Aorta (tissue), 5 donors: Measurements from ENCODE around the gene HS3ST6. TPM values are rescaled to one million over a fixed set of nuclear protein-coding genes. Genes with fewer than 3 reads are reported as not detected.
A peak's percentile ranks its signal among the peaks of the same experiment; 100 is the strongest.
"Not testable (repeated sequence)": the region's sequence is repeated elsewhere in the genome, so short reads cannot be mapped to it uniquely, and the experiment has no call there.

Source experiments
- ATAC-seq: fragments of 200-7000 bp; cut with Tn5 transposase; one replicate; pipeline ENCODE4 v1.9.1; 2022; ENCODE audit warnings: moderate library complexity; ENCODE audit not compliant: low FRiP score
- DNase-seq, 2 donors: peaks; one replicate each; pipeline ENCODE4 v3.0.0-alpha.2; 2020
- H3K27ac ChIP-seq, 2 donors: one replicate each; pipeline ENCODE4 v1.5.1; 2013; ENCODE audit warnings: low read length in 2 of 2, mild to moderate bottlenecking in 2 of 2, moderate library complexity in 2 of 2, control low read depth in 1 of 2, inconsistent platforms in 1 of 2, low read depth in 1 of 2
- H3K27me3 ChIP-seq, 2 donors: one replicate each; pipeline ENCODE4 v1.6.1; 2013; ENCODE audit warnings: control low read depth in 1 of 2, low read length in 1 of 2, mild to moderate bottlenecking in 1 of 2, moderate library complexity in 1 of 2; ENCODE audit not compliant: insufficient read depth in 2 of 2, control insufficient read depth in 1 of 2
- H3K36me3 ChIP-seq, 2 donors: one replicate each; pipeline ENCODE4 v1.6.1; 2013; ENCODE audit warnings: control low read depth in 1 of 2, low read length in 1 of 2, mild to moderate bottlenecking in 1 of 2; ENCODE audit not compliant: insufficient read depth in 2 of 2, control insufficient read depth in 1 of 2
- H3K4me1 ChIP-seq, 2 donors: one replicate each; pipeline ENCODE4 v1.6.1; 2013; ENCODE audit warnings: low read length in 2 of 2, control low read depth in 1 of 2, mild to moderate bottlenecking in 1 of 2, moderate library complexity in 1 of 2; ENCODE audit not compliant: insufficient read depth in 2 of 2, control insufficient read depth in 1 of 2
- H3K4me3 ChIP-seq, 2 donors: one replicate each; pipeline ENCODE4 v1.5.1; 2013; ENCODE audit warnings: low read length in 2 of 2, control low read depth in 1 of 2, mild to moderate bottlenecking in 1 of 2
- H3K9me3 ChIP-seq: one replicate; pipeline ENCODE4 v1.6.1; 2013; ENCODE audit warnings: mild to moderate bottlenecking, low read length; ENCODE audit not compliant: control insufficient read depth
- WGBS, 2 donors: extraction: QIAGEN DNeasy Blood & Tissue Kit; methylation state at CpG; one replicate each; pipeline ENCODE4 v1.1.7; 2013; 5-methylcytosine and 5-hydroxymethylcytosine counted together
- intact Hi-C, 2 donors: fragments of 100-400 bp; cut with DNase I; formaldehyde crosslinking; loops; one replicate each; pipeline versions ENCODE4 v1.14.2 to v1.15.0; 2022
- polyA plus RNA-seq, 2 donors: library from polyadenylated mRNA; stranded (reverse); fragments of 200-250 nt; gene quantifications; one replicate each; pipeline ENCODE4 v1.2.3, GENCODE V29; 2013
- total RNA-seq, 2 donors: library from RNA; stranded (reverse); fragmentation: NEBNext Ultra II Directional; extraction: Animal tissue kit (Norgen Biotek cat#: 25700); gene quantifications; one replicate each; pipeline ENCODE4 v1.2.1, GENCODE V29; 2021
- donor health status: healthy with polysubstance abuse.
- donor health status: Bipolar disorder and iron deficiency.
- donor health status: DM: no; HTN: no; CAD: no.
- donor health status: DM: no; HTN: no; CAD: no.
- donor health status: DM: yes; HTN: yes; CAD: no.

The HS3ST6 gene
- total and polyA plus RNA-seq, 4 donors: 1.1 TPM; not detected in 3

DNA sequence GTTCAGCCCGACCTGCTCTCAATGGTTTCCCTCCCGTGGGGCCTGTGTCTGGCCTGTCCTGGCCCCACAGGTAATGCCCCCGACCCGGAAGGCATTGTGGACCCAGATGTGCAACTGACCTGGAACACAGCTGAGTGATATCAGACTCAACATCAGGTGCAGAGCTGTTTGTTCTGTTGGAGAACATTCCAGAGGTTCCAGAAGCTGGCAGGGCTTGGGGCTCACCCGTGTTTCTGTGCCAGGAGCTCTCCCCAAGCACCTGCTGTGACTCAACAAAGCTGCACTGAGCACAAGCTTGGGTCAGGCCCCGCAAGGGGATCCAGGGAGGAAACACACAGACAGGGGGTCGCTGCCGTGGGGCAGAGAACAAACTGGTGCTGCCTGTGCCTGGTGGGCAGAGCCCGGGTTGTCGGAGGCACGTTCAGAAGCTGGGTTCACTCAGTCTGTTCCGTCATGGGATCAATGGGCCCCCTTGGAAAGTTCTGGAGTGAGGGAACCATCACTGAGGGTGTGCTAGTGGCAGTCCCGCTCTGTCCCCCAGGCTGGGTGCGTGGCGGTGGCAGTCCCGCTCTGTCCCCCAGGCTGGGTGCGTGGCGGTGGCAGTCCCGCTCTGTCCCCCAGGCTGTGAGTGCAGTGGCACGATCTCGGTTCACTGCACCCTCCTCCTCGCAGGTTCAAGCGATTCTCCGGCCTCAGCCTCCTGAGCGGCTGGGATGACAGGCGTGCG, 22.1 kb downstream of the HS3ST6 start:
- Histone ChIP-seq H3K27ac (no peak overlapping the region), H3K36me3 (no peaks in the 10 kb centered on the region), H3K4me3 (no peak overlapping the region), H3K27me3 (no peaks in the 10 kb centered on the region), H3K9me3 (no peaks in the 10 kb centered on the region), H3K4me1 (no peaks in the 10 kb centered on the region)
- DNase-seq (no peak), ATAC-seq (peak; percentile 38)
- 76 to 80% methylated on average over 27 of the region's 27 CpGs for WGBS, 2 donors
- intact Hi-C loops: no loop called here

GRCh38 chr16:1895068-1895467, 23.1 kb downstream of the HS3ST6 start:
- intact Hi-C loops: no loop called here
- no peak overlapping the region for H3K4me3 ChIP-seq
- WGBS, 2 donors: 81 to 88% methylated on average over 3 to 5 of the region's 5 CpGs
- H3K27me3 ChIP-seq: no peaks in the 10 kb centered on the region
- H3K36me3 ChIP-seq: no peaks in the 10 kb centered on the region
- ATAC-seq: no peak
- no peaks in the 10 kb centered on the region for H3K9me3 ChIP-seq
- no peak for DNase-seq
- H3K4me1 ChIP-seq: no peaks in the 10 kb centered on the region
- no peak overlapping the region for H3K27ac ChIP-seq

- intact Hi-C loops: no loop called here
- ATAC-seq: no peak
- Histone ChIP-seq H3K27me3 (no peaks in the 10 kb centered on the region), H3K9me3 (no peaks in the 10 kb centered on the region), H3K4me1 (no peaks in the 10 kb centered on the region), H3K27ac (no peak overlapping the region), H3K36me3 (no peaks in the 10 kb centered on the region), H3K4me3 (no peak overlapping the region)
- no peak for DNase-seq
- 42% methylated on average over 4 of the region's 4 CpGs for WGBS, 2 donors
Measured at GRCh38 chr16:1890708-1891050, 27.5 kb downstream of the HS3ST6 start.

GRCh38 chr16:1890024-1890707, 28.0 kb downstream of the HS3ST6 start:
- ATAC-seq (no peak), DNase-seq (peak in 1 of 2 donors; percentile 27)
- Histone ChIP-seq H3K27ac (no peak overlapping the region), H3K4me3 (no peak overlapping the region), H3K4me1 (no peaks in the 10 kb centered on the region), H3K36me3 (no peaks in the 10 kb centered on the region), H3K27me3 (no peaks in the 10 kb centered on the region), H3K9me3 (no peaks in the 10 kb centered on the region)
- WGBS, 2 donors: 66 to 68% methylated on average over 16 of the region's 16 CpGs
- intact Hi-C loops: no loop called here

DNA sequence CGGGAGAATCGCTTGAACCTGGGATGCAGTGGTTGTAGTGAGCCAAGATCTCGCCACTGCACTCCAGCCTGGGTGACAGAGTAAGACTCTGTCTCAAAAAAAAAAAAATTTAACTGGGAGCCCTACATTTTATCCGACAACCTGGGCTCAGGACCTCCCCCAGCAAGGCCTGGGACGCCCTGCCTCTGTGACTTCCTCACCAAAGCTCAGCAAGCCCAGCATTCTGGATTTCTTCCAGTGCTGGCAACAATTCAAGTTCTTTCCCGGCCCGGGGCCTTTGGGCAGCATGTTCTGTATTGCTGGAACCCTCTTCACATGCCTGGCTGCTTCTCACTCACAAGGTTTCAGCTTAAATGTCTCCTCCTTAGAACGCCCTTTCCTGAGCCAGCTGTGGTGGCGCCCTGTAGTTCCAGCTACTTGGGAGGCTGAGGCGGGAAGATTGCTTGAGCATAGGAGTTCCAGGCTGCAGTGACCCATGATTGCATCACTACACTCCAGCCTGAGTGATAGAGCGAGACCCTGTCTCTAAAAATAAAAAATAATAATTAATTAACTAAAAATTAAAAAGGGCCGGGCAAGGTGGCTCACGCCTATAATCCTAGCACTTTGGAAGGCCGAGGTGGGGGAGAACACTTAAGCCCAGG, 30.4 kb downstream of the HS3ST6 start:
- H3K27me3 ChIP-seq: no peaks in the 10 kb centered on the region
- ATAC-seq (no peak), DNase-seq (peak in 1 of 2 donors; percentile 36)
- WGBS, 2 donors: 73 to 75% methylated on average over 14 of the region's 14 CpGs
- intact Hi-C loops: no loop called here
- H3K9me3 ChIP-seq: no peaks in the 10 kb centered on the region
- no peaks in the 10 kb centered on the region for H3K36me3 ChIP-seq
- no peaks in the 10 kb centered on the region for H3K4me1 ChIP-seq
- H3K4me3 ChIP-seq: no peak overlapping the region
- no peak overlapping the region for H3K27ac ChIP-seq

- intact Hi-C loops: no loop called here
- no peaks in the 10 kb centered on the region for H3K4me1 ChIP-seq
- ATAC-seq: no peak
- no peak overlapping the region for H3K4me3 ChIP-seq
- 69 to 73% methylated on average over 5 of the region's 5 CpGs for WGBS, 2 donors
- no peak for DNase-seq
- no peak overlapping the region for H3K27ac ChIP-seq
- no peaks in the 10 kb centered on the region for H3K9me3 ChIP-seq
- no peaks in the 10 kb centered on the region for H3K36me3 ChIP-seq
- H3K27me3 ChIP-seq: no peaks in the 10 kb centered on the region
Measured at GRCh38 chr16:1884889-1885288, 33.3 kb downstream of the HS3ST6 start.

- DNase-seq: no peak
- Histone ChIP-seq H3K4me1 (no peaks in the 10 kb centered on the region), H3K9me3 (no peaks in the 10 kb centered on the region), H3K36me3 (no peaks in the 10 kb centered on the region), H3K27me3 (no peaks in the 10 kb centered on the region), H3K27ac (no peak overlapping the region), H3K4me3 (no peak overlapping the region)
- intact Hi-C loops: no loop called here
- no peak for ATAC-seq
- 60 to 64% methylated on average over 13 of the region's 13 CpGs for WGBS, 2 donors
Measured at GRCh38 chr16:1884155-1884760, 34.0 kb downstream of the HS3ST6 start.

DNA sequence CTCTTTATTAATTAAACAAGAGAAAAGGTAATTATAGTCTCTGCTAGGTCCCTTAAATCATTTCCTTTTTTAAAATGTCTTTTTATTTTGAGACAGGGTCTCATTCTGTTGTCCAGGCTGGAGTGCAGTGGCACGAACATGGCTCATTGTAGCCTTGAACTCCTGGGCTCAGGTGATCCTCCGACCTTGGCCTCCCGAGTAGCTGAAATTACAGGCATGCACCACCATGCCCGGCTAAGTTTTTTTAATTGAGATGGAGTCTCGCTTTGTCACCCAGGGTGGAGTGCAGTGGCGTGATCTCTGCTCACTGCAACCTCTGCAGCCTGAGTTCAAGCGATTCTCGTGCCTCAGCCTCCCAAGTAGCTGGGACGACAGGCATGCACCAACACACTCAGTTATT, 37.0 kb downstream of the HS3ST6 start:
- H3K27me3 ChIP-seq, H3K36me3 ChIP-seq, H3K9me3 ChIP-seq, intact Hi-C loops, H3K4me3 ChIP-seq, ATAC-seq, H3K27ac ChIP-seq, H3K4me1 ChIP-seq: not testable (repeated sequence)
- peak in 1 of 2 donors; percentile 16 for DNase-seq
- WGBS, 2 donors: 82 to 83% methylated on average over 9 of the region's 9 CpGs
